HG03565 (cell line): ENCODE measurements around the gene C16orf46.

Experiments used
- ATAC-seq: cut with Tn5 transposase; IDR thresholded peaks from one replicate; pipeline ENCODE4 v1.9.1; 2021; ENCODE audit warnings: mild to moderate bottlenecking, moderate library complexity; ENCODE audit not compliant: unreplicated experiment

Gene C16orf46

DNA sequence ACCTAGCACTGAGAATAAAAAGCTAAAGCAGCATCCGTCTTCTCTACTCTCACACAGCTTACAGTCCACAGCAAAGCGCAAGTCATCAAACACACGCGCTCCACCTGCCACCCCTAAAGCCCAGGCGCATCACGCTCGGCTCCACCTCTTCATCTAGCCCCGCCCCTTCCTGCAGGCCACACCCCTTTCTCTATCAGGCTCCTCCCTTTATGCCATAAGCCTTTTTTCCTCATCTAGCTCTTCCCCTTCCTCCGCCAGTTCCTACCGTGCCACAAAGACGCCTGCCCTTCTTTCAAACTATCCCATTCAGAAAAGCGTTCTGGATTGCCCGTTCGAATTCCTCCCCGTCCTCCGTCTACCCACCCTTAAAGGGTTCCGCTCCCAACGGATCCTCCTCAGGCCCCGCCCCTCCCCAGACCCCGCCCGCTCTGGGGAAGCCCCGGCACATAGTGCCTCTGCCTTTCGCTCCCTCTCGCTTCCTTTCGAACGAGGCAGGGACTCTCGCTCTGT lies 417 bp downstream of the C16orf46 start:
- ATAC-seq = peak; percentile 43

DNA sequence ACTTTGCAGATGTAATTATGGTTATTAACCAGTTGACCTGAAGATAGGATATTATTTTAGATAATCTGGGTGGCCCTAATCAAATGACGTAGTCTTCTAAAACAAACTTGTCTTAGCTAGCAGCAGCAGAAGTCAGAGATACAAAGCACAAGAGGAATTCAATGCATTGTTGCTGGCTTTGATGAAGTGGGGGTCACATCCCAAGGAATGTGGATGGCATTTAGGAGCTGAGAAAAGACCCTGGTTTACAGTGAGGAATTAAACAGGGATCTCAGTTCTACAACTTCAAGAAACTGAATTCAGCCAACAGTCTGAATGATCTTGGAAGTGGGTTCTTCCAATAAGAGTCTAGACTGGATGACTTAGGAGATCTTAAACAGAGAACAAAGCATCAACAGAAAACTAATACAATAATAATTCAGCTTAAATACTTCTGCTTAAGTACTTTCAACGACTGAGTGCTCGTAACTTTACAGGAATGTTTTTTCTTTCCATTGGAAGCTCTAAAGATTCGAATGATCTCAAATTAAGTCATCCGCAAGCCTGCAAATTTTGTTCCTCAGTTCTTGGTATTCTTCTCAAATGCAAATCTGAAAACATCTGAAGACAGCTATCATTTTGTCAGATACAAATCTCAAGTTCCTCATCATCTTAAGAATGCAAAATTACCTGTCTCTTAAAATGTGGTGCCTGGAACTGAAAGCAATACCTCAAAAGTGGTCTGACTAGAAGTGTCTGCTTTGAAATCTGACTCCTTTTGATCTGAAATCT lies 3.3 kb downstream of the C16orf46 start:
- ATAC-seq = no peak

DNA sequence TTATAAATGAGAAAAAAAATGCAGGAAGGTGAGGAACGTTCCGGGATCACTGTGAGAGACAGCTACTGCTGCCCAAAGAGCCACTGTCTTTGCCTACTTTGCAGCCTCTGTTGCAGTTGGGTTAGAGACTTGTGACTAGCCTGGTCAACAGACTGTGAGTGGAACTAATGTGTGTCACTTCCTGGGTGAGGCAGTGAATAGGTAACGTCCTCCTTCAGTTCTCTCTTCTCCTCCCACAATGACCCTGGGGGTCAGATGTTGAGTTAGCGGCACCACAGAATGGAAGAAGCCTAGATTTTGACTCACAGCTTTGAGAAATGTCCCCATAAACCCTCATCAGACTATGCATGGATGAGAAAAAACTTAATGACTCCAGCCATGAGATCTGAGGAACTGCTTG lies 5.2 kb downstream of the C16orf46 start:
- no peak for ATAC-seq

GRCh38 chr16:81070979-81071378 lies 6.1 kb downstream of the C16orf46 start:
- ATAC-seq = no peak

- no peak for ATAC-seq
These were observed 8.0 kb downstream of the C16orf46 start for GRCh38 chr16:81069063-81069462.

- no peak for ATAC-seq
These were observed 9.9 kb downstream of the C16orf46 start for GRCh38 chr16:81067166-81067565.

GRCh38 chr16:81066681-81067080 lies 10.4 kb downstream of the C16orf46 start:
- ATAC-seq = no peak

GRCh38 chr16:81061871-81062608 lies 15.0 kb downstream of the C16orf46 start:
- ATAC-seq = no peak

- ATAC-seq = no peak
These were observed 15.8 kb downstream of the C16orf46 start for GRCh38 chr16:81061307-81061640.

- no peak for ATAC-seq
These were observed 16.3 kb downstream of the C16orf46 start for GRCh38 chr16:81060576-81061306.

DNA sequence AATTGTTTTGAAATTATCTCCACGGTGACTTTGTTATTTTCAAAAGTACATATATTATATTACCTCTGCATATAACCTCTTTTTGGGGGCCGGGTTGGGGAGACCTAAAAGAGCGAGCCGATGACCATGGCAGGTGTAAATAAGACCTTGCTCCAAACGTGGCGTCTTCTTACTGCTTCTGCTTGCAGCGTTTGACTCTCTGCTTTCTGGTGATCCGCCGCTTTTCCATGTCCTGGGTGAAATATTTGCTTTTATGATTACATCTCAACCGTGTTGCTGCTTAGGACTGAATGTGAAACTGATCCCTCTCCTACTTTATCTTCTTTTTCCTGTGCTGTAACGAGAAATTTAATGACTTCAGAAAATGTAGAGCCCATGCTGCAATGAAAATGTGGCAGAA lies 23.3 kb downstream of the C16orf46 start:
- ATAC-seq = no peak

- ATAC-seq = no peak
These were observed 34.2 kb downstream of the C16orf46 start for GRCh38 chr16:81042821-81043220.

DNA sequence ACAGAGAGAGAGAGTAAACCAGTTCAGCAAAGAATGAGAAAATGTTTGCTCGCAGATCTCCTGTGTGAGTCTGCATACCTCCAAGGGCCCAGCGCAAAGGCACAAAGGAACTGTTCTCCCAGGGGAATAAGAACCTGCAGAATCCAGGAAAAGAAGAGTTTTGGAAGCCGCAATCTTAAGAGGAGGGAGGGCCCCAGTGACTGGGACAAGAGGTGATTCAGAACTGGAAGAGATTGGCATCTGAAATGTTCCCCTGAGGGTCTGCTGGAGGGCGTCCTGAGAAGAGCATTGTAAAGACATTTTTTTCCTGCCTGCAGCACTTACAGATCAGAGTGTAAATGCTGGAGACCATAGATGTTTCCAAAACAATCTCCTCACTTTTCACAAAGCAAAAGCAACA lies 35.3 kb downstream of the C16orf46 start:
- ATAC-seq = no peak

DNA sequence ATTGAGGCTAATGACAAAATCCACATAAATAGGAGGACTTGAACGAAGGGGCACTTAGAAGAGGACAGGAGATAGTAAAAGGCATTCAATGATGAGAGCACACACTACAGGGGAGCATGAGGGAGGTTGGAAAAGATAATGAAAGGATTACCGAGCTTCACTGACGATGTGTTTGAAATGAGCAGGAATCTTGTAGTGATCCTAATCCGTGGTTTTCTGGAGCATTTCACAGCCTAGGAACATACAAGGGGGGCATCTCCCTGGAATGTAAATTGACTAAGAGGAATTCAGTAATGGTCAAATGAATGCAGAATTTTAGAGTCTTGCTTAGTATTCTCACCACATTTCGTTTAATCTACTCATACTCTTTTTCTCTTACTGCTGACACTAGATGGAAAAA lies 36.2 kb downstream of the C16orf46 start:
- no peak for ATAC-seq

DNA sequence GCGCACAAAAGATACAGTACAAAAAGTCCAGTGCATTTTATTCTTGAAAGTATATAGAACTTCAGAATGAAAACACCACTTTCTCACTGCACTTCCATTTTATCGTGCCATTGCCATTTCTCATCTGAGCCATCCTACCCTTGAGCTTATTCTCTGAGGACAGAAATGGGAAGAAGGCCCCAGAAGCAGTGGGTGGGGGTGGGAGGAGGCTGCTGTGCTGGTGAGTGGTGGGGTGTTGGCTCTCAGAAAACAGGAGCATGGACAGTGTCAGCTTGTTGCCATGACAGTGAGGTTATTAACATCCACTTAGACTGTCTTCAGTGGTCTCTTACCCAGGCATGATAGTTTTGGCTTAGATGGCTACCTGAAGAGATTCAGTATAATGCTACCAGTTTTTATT lies 36.9 kb downstream of the C16orf46 start:
- ATAC-seq = no peak

GRCh38 chr16:81036751-81037350 lies 40.2 kb downstream of the C16orf46 start:
- ATAC-seq = no peak

DNA sequence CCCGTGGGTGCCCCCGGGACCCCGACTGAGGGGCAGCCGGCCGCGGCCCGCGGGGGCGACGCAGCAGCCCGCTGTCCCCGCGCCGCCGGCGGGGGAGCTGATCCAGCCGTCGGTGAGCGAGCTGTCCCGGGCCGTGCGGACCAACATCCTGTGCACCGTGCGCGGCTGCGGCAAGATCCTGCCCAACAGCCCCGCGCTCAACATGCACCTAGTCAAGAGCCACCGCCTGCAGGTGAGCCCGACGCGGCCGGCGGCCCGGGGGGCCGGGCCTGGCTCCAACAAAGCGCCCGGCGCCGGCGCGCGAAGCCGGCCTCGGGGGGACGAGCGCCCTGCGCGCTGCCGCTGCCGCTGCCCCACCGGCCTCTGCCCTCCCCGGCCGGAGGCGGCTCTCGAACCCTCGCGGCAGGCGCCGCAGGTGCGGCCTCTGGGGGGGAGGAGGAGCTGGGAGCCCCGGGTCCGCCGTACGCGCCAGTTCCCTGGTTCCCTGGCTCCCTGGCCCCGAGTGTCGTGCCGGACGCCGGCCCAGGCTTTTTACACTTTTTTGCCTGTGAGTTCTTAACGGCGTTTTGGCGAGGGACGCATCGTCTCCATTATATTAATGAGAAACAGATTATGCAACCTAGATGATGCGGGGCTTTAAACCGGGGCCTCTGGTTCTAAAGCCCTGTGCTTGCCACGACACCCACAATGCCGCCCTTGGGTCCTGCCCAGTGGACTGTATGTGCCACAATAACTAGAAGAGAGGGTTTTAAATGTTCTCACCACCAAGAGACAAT lies 40.9 kb downstream of the C16orf46 start:
- ATAC-seq = peak; percentile 35

DNA sequence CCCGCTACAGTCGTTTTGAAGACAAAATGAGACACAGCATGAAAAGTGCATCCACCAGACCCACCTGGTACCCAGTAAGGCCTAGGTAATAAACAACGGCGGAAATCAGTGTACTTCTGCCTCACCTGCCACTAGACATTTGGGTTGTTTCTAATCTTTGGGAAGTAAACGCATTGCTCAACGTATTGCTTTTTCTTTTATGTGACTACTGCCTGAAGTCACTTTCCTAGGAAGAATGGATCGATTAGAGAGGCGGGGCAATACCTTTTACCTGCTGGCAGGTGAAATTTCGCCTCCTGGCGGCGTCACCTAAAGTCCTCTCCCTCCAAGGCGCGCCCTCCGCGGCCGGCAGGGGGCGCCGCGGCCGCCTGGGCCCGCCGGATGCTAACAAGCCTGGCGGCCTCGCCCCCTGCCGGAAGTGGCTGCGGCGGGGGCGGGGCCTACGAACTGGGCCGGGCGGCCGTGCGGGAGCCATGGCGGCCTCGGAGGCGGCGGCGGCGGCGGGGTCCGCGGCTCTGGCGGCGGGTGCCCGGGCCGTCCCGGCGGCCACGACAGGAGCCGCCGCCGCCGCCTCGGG lies 41.6 kb downstream of the C16orf46 start, which contains the start of gene ATMIN:
Gene ATMIN (plus strand): TSS at position 445 of the 577 bp plus-strand sequence. CDS start 29 bp downstream, at position 474.
- ATAC-seq = peak; percentile 89

DNA sequence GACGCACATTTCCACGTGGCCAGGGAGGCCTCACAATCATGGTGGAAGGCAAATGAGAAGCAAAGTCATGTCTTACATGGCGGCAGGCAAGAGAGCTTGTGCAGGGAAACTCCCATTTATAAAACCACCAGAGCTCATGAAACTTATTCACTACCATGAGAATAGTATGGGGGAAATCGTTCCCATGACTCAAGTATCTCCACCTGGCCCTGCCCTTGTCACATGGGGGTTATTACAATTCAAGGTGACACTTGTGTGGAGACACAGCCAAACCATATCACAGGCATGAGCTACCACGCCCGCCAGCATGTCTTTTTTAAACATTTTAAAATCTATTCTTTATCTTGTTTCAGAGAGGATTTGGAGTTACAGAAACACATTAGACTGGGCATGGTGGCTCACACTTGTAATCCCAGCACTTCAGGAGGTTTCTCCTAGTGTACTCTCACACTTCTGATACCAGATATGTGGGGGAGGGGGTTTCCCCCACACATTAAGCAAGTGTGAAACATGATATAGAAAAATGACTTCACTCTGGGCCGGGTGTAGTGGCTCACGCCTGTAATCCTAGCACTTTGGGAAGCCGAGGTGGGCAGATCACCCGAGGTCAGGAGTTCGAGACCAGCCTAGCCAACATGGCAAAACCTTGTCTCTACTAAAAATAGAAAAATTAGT lies 47.0 kb downstream of the C16orf46 start:
- no peak for ATAC-seq
